ENCODE data around the gene VEPH1. TPM values are rescaled to one million over a fixed set of nuclear protein-coding genes. Genes with fewer than 3 reads are reported as not detected.

Gene VEPH1
- polyA plus RNA-seq, 1 of the 3 experiments (the other 2 are of a cell fraction): 6.0 TPM

- Histone ChIP-seq H3F3A (replicated peaks; ENCODE audit: insufficient read depth) (peaks cover 11% of the 10 kb centered on the region), H3K27ac (ENCODE audit: low read depth in 2 of 2, low read length in 1 of 2) (no peak overlapping the region), H3K9ac (no peak overlapping the region), H3K4me2 (no peak overlapping the region), H3K4me1 (ENCODE audit: control insufficient read depth in 1 of 2, insufficient read depth in 2 of 2, low read depth in 1 of 2, low read length in 1 of 2) (peaks cover 6 to 22% of the 10 kb centered on the region in 2 experiments; a peak in 3 of 4 replicates), H2AFZ (ENCODE audit: low read depth) (no peak overlapping the region), H3K9me3 (no peaks in the 10 kb centered on the region), H3K36me3 (replicated peaks in 1 of 2; ENCODE audit: control insufficient read depth in 1 of 2, insufficient read depth in 2 of 2, low read length in 1 of 2) (peaks cover 0 to 11% of the 10 kb centered on the region in 2 experiments), H3K4me3 (ENCODE audit: low read depth in 2 of 2, low read length in 1 of 2) (no peak overlapping the region), H3K9me2 (no peaks in the 10 kb centered on the region), H3K27me3 (ENCODE audit: insufficient read depth) (no peaks in the 10 kb centered on the region), H4K20me1 (ENCODE audit: insufficient read depth) (no peaks in the 10 kb centered on the region), H3K79me2 (ENCODE audit: insufficient read depth) (peaks cover 32% of the 10 kb centered on the region)
- DNase-seq: no peak
- ChIA-PET CTCF (interaction anchor here (1.3 kb wide), 1 partner anchor 9 kb away, joined by 3 read pairs; no protein-coding TSS in a partner anchor), POLR2A (no interaction called here)
- WGBS (ENCODE audit: low lambda C conversion rate): 98% methylated on average over 1 of the region's 1 CpG
- TF ChIP-seq PBX3 (IDR thresholded peaks at IDR 0.05): no peak
These were observed 20.6 kb upstream of the VEPH1 start for GRCh38 chr3:157523814-157524213.

DNA sequence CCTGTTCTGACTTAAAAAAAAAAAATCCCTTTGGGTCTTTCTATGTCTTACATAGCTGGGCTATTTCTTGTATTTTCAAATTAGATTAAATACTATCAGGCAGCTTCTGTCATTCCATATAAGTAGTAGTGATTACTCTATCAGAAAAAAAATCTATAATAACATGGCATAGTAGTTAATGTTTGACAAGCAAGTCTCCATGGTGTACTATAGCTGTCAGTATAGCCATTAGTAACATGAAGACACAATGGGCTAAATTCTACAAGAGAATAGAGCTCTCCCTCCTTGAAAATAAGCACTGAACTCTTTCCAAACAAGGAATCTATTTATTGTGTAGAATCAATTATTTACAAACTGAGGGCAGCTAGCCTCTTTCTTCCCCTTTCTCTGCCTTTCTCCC, 19.4 kb upstream of the VEPH1 start:
- H3K4me1 ChIP-seq (ENCODE audit: control insufficient read depth in 1 of 2, insufficient read depth in 2 of 2, low read depth in 1 of 2, low read length in 1 of 2): peaks cover 4 to 14% of the 10 kb centered on the region in 2 experiments; a peak in 3 of 4 replicates
- no peak overlapping the region for H3K27ac ChIP-seq (ENCODE audit: low read depth in 2 of 2, low read length in 1 of 2)
- H3K4me2 ChIP-seq: no peak overlapping the region
- peaks cover 0 to 13% of the 10 kb centered on the region in 2 experiments for H3K36me3 ChIP-seq (replicated peaks in 1 of 2; ENCODE audit: control insufficient read depth in 1 of 2, insufficient read depth in 2 of 2, low read length in 1 of 2)
- no peak overlapping the region for H3K4me3 ChIP-seq (ENCODE audit: low read depth in 2 of 2, low read length in 1 of 2)
- no peaks in the 10 kb centered on the region; the same call in 1 of the 2 replicates for H3K9me3 ChIP-seq
- H3F3A ChIP-seq (replicated peaks; ENCODE audit: insufficient read depth): peaks cover 7% of the 10 kb centered on the region
- H2AFZ ChIP-seq (ENCODE audit: low read depth): no peak overlapping the region
- no peaks in the 10 kb centered on the region for H4K20me1 ChIP-seq (ENCODE audit: insufficient read depth)
- H3K9me2 ChIP-seq: no peaks in the 10 kb centered on the region
- peaks cover 26% of the 10 kb centered on the region for H3K79me2 ChIP-seq (ENCODE audit: insufficient read depth)
- ChIA-PET CTCF (interaction anchor here (0.9 to 2.1 kb wide), 5 partner anchors 10 to 84 kb away, joined by 3 to 9 read pairs (median 6); no protein-coding TSS in a partner anchor), POLR2A (no interaction called here)
- no peak for DNase-seq
- no peak overlapping the region for H3K9ac ChIP-seq
- TF ChIP-seq EZH2phosphoT487 (IDR thresholded peaks at IDR 0.05; ENCODE audit: borderline replicate concordance, low read depth) (no peak), FOXJ3 (CRISPR knock-in tag; IDR thresholded peaks at IDR 0.05) (no peak), NFIC (IDR thresholded peaks at IDR 0.05; ENCODE audit: borderline replicate concordance) (no peak), JUND (IDR thresholded peaks at IDR 0.05) (no peak), TEAD4 (IDR thresholded peaks at IDR 0.05; ENCODE audit: borderline replicate concordance, insufficient read depth) (no peak), FOSL2 (IDR thresholded peaks at IDR 0.05; ENCODE audit: borderline replicate concordance, low read depth) (no peak), CTCF (IDR thresholded peaks at IDR 0.05) (no peak), GABPA (IDR thresholded peaks at IDR 0.05; ENCODE audit: low read depth) (no peak), POLR2AphosphoS5 (IDR thresholded peaks at IDR 0.05; ENCODE audit: low read depth, low read length) (no peak), PBX3 (IDR thresholded peaks at IDR 0.05) (no peak), RFX5 (IDR thresholded peaks at IDR 0.05; ENCODE audit: low read length) (no peak), MXI1 (IDR thresholded peaks at IDR 0.05; ENCODE audit: low read depth, low read length) (no peak), RXRA (IDR thresholded peaks at IDR 0.05; ENCODE audit: borderline replicate concordance, low read depth) (no peak), RAD21 (IDR thresholded peaks at IDR 0.05; ENCODE audit: low read length) (no peak), ELF1 (IDR thresholded peaks at IDR 0.05) (no peak), SIN3A (IDR thresholded peaks at IDR 0.05; ENCODE audit: borderline replicate concordance, low read depth, low read length) (no peak), MAX (IDR thresholded peaks at IDR 0.05; ENCODE audit: low read depth) (no peak), FOXM1 (IDR thresholded peaks at IDR 0.05; ENCODE audit: low read depth) (no peak)
- TF ChIP-seq, protein P1, sequence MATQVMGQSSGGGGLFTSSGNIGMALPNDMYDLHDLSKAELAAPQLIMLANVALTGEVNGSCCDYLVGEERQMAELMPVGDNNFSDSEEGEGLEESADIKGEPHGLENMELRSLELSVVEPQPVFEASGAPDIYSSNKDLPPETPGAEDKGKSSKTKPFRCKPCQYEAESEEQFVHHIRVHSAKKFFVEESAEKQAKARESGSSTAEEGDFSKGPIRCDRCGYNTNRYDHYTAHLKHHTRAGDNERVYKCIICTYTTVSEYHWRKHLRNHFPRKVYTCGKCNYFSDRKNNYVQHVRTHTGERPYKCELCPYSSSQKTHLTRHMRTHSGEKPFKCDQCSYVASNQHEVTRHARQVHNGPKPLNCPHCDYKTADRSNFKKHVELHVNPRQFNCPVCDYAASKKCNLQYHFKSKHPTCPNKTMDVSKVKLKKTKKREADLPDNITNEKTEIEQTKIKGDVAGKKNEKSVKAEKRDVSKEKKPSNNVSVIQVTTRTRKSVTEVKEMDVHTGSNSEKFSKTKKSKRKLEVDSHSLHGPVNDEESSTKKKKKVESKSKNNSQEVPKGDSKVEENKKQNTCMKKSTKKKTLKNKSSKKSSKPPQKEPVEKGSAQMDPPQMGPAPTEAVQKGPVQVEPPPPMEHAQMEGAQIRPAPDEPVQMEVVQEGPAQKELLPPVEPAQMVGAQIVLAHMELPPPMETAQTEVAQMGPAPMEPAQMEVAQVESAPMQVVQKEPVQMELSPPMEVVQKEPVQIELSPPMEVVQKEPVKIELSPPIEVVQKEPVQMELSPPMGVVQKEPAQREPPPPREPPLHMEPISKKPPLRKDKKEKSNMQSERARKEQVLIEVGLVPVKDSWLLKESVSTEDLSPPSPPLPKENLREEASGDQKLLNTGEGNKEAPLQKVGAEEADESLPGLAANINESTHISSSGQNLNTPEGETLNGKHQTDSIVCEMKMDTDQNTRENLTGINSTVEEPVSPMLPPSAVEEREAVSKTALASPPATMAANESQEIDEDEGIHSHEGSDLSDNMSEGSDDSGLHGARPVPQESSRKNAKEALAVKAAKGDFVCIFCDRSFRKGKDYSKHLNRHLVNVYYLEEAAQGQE (IDR thresholded peaks at IDR 0.05; ENCODE audit: low read depth, low read length): no peak
- no peaks in the 10 kb centered on the region for H3K27me3 ChIP-seq (ENCODE audit: insufficient read depth)

Measured in SK-N-SH (cell line).